Measurements from ENCODE around the gene ADCY9.
A peak's percentile ranks its signal among the peaks of the same experiment; 100 is the strongest.
"Not testable (repeated sequence)": the region's sequence is repeated elsewhere in the genome, so short reads cannot be mapped to it uniquely, and the experiment has no call there.

Gene ADCY9

DNA sequence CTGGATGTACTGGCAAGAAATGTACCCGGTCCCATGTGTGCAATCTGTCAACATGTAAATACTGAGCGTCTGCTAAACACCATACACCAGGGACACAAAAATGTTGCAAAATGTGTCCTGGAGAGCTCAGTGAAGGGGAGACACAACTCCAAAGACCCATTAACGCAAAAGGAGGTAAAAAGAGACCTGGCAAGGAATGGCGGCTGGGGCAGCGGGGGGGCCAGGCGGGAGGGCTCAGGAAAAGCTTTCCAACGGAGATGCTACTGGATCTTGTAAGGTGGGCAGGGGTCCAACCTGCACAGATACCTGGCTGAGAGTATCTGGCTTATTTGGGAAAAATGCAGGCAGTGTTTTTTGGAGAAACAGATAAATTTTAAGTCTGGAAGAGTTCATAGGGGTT, 40.7 kb downstream of the ADCY9 start:
- TF ChIP-seq, protein P1, sequence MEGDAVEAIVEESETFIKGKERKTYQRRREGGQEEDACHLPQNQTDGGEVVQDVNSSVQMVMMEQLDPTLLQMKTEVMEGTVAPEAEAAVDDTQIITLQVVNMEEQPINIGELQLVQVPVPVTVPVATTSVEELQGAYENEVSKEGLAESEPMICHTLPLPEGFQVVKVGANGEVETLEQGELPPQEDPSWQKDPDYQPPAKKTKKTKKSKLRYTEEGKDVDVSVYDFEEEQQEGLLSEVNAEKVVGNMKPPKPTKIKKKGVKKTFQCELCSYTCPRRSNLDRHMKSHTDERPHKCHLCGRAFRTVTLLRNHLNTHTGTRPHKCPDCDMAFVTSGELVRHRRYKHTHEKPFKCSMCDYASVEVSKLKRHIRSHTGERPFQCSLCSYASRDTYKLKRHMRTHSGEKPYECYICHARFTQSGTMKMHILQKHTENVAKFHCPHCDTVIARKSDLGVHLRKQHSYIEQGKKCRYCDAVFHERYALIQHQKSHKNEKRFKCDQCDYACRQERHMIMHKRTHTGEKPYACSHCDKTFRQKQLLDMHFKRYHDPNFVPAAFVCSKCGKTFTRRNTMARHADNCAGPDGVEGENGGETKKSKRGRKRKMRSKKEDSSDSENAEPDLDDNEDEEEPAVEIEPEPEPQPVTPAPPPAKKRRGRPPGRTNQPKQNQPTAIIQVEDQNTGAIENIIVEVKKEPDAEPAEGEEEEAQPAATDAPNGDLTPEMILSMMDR (IDR thresholded peaks at IDR 0.05; ENCODE audit: control extremely low read depth, extremely low read depth, low read depth, missing control alignments): no peak
- ChIA-PET CTCF (no interaction called here), POLR2A (no interaction called here)
- DNase-seq (ENCODE audit: extremely low spot score): no peak

DNA sequence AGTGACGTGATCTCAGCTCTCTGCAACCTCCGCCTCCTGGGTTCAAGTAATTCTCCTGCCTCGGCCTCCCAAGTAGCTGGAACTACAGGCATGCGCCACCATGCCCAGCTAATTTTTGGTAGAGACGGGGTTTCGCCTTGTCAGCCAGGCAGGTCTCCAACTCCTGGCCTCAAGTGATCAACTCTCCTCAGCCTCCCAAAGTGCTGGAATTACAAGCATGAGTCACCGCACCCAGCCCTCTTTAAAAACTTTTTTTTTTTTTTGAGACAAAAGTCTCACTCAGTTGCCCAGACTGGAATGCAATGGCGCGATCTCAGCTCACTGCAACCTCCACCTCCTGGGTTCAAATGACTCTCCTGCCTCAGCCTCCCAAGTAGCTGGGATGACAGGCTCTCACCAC, 43.1 kb downstream of the ADCY9 start:
- POLR2A ChIA-PET; DNase-seq (ENCODE audit: extremely low spot score); CTCF ChIA-PET: not testable (repeated sequence)

DNA sequence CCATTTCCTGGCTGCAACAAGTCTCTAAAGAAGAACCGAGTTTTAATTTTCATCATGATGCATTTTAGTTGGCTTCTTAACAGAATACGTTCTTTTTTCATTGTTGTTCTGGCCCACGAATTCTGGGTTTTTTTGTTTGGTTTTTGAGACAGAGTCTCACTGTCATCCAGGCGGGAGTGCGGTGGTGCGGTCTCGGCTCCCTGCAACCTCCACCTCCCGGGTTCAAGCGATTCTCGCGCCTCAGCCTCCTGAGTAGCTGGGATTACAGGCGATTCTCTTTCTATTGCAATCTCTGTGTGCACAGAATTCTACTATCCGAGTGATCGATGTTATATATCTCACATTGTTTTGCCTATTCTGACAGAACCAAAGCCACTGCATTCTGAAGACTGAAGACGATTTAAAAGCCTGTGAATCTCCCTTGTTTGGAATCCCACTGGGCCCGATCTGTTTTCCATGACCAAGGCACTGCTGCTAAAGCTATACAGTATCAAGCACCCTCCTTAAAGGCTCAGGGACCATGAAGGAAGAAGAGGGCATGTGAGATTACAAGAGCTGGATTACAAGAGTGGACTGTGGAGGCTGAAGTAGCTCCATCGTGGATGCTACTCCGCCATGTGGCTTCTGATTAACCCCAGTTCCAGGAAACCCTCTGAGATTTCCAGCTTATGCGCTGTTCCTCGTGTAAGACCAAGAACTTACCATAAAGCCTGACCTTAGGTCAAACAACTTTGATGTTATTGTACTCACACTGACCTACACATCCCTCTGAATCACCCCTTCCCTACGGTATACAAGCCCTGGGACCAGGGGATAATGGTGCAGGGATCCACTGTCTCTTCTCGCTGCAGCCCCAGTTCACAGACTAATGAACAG, 44.3 kb downstream of the ADCY9 start:
- DNase-seq (ENCODE audit: extremely low spot score): no peak
- TF ChIP-seq, protein P1 (IDR thresholded peaks at IDR 0.05; ENCODE audit: control extremely low read depth, extremely low read depth, low read depth, missing control alignments): no peak
- ChIA-PET CTCF (no interaction called here), POLR2A (no interaction called here)

DNA sequence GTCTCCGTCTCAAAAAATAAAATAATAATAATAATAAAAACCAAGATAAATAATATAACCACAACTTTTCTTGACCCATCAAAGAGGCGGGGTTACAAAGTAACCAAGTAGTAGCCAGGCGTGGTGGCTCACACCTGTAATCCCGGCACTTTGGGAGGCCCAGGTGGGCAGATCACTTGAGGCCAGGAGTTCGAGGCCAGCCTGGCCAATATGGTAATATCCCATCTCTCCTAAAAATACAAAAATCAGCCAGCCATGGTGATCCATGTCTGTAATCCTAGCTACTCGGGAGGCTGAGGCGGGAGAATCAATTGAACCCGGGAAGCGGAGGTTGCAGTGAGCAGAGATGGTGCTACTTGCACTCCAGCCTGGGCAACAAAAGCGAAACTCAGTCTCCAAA, 45.3 kb downstream of the ADCY9 start:
- ChIA-PET POLR2A (no interaction called here), CTCF (no interaction called here)
- DNase-seq (ENCODE audit: extremely low spot score): no peak
- TF ChIP-seq, protein P1 (IDR thresholded peaks at IDR 0.05; ENCODE audit: control extremely low read depth, extremely low read depth, low read depth, missing control alignments): no peak

DNA sequence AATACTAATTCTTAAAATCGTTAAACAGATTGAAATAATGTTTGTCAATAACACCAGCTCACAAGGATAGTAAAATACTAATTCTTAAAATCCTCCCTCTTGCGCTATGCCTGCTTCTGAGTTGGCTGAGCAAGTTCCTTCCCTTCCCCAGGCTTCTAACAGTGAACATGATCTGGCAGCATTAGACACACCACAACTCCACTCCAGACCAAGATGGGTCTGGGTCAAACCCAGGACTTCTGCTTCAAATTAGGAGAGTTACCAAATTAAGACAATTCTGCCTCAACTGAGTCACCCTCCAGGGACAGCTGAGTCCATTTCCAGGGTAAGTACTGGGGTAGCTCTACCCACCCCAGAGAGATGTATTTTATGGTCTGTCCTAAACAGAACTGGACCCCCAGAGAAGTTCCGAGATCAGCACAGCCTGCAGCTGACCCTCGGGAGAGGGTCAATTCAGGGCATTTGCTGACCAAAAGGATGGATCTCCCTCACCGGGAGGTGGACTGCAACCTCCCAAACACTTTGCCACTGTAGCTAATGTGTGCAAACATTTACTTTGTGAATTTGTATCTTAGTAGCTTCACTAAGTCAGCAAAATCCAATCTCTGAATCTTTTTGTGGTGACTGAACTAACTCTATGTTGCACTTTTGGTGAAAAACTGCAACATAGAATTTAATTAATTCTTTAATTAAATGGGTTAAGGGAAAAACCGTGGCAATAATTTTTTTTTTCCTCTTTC, 48.8 kb downstream of the ADCY9 start:
- no peak for DNase-seq (ENCODE audit: extremely low spot score)
- CTCF ChIA-PET: interaction anchor here (1.0 to 1.8 kb wide), 2 partner anchors 21 to 186 kb away, joined by 3 to 5 read pairs; no protein-coding TSS in a partner anchor
- TF ChIP-seq, protein P1 (IDR thresholded peaks at IDR 0.05; ENCODE audit: control extremely low read depth, extremely low read depth, low read depth, missing control alignments): peak; percentile 0
- POLR2A ChIA-PET: no interaction called here

DNA sequence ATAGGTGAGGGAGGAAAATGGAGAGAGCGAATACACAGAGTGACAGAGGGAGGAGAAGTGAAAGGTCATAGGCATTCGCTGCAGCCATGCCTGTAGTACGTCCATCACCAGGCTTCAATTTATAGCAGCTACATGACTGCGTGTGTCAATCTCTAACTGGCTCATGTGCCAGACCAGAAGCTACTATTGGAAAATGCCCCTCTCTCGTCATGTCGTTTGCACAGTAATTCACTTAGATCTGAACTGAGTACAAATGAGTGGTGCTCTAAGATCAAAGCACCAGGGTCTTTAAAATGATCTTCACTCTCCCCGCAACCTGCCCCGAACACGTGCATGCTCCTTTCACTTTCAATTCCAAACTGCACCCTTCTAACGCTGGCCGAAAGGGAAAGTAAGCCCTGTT, 51.3 kb downstream of the ADCY9 start:
- TF ChIP-seq, protein P1 (IDR thresholded peaks at IDR 0.05; ENCODE audit: control extremely low read depth, extremely low read depth, low read depth, missing control alignments): no peak
- ChIA-PET CTCF (no interaction called here), POLR2A (no interaction called here)
- no peak for DNase-seq (ENCODE audit: extremely low spot score)

DNA sequence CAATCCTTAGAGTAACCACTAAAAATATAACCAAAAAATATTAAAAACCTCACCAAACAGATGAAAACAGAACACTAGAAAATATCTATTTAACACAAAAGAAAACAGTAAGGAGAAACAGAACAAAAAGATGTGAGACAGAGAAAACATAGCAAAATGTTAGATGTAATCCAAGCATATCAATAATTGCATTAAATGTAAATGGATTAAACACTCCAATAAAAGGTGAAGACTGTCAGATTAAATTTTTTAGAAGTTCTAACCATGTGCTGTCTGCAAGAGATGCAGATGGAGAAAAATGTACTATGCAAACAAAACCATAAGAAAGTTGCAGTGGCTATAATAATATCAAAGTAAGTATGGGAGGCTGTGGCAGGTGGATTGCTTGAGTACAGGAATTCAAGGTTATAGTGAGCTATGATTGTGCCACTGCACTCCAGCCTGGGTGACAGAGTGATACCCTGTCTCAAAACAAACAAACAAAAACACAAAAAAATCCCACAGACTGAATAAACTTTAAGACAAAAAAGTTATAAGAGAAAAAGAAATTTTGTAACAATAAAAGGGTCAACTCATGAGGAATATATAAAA, 53.9 kb downstream of the ADCY9 start:
- ChIA-PET CTCF (no interaction called here), POLR2A (no interaction called here)
- DNase-seq (ENCODE audit: extremely low spot score): no peak
- TF ChIP-seq, protein P1 (IDR thresholded peaks at IDR 0.05; ENCODE audit: control extremely low read depth, extremely low read depth, low read depth, missing control alignments): no peak

Measured in GM10248 (cell line).